HepG2 (cell line): ENCODE results near the gene CACNA2D1. TPM values are rescaled to one million over a fixed set of nuclear protein-coding genes. Genes with fewer than 3 reads are reported as not detected.

ENCODE experiments used
- ATAC-seq: fragments of 200-7000 bp; cut with Tn5 transposase; 3 replicates; pipeline ENCODE4 v1.9.1; 2020; ENCODE audit warnings: mild to moderate bottlenecking, moderate library complexity
- BruUV-seq: library from RNA; stranded (reverse); fragments of 400-500 nt; replicated peaks from 2 replicates; lab custom pipeline; 2021; lab: Mats Ljungman, UMichigan
- CTCF ChIA-PET: fragments of 300-600 bp; formaldehyde crosslinking; extraction: SDS; loops from one replicate; lab custom pipeline; 2021; ENCODE audit warnings: low total read pairs, inconsistent platforms, low intra/inter-chr PET ratio; lab: Yijun Ruan, JAX
- POLR2A ChIA-PET: fragments of 350-600 bp; sonication (Branson Sonifier 250); formaldehyde crosslinking; loops from one replicate; lab custom pipeline; 2020; ENCODE audit warnings: antibody characterized with exemption, inconsistent platforms; lab: Yijun Ruan, JAX
- DNase-seq: peaks from one replicate; pipeline ENCODE4 v3.0.0-alpha.2; 2015; ENCODE audit warnings: low spot score
- FAIRE-seq: peaks from 3 replicates; lab custom pipeline; 2011; peaks lifted over from hg19 to GRCh38; lab: Jason Lieb, UNC
- H2AFZ ChIP-seq: one replicate; pipeline ENCODE4 v1.6.1; 2011; ENCODE audit warnings: low read length, inconsistent platforms
- H3K27ac ChIP-seq: fragments of 300-600 bp; 3 replicates; pipeline ENCODE4 v1.8.0; 2011; ENCODE audit warnings: mixed run types, mild to moderate bottlenecking, mixed read lengths, low read length, inconsistent platforms; ENCODE audit not compliant: insufficient read depth; ENCODE audit errors: extremely low read length
- H3K27me3 ChIP-seq, 2 experiments: fragments of 200-600 bp in 1 of 2; 2 replicates in 1 of 2; 3 replicates in 1 of 2; pipeline versions ENCODE4 v1.6.0 to v1.8.0; 2011; ENCODE audit warnings: low read length in 2 of 2, mild to moderate bottlenecking in 2 of 2, moderate library complexity in 2 of 2, inconsistent platforms in 1 of 2; ENCODE audit not compliant: insufficient read depth in 2 of 2, control insufficient read depth in 1 of 2
- H3K36me3 ChIP-seq, 2 experiments: fragments of 200-600 bp in 1 of 2; replicated peaks in 1 of 2; 2 replicates in 1 of 2; 3 replicates in 1 of 2; pipeline versions ENCODE4 v1.5.1 to v1.8.0; 2011; ENCODE audit warnings: low read length in 2 of 2, inconsistent platforms in 1 of 2; ENCODE audit not compliant: insufficient read depth in 2 of 2, control insufficient read depth in 1 of 2
- H3K4me1 ChIP-seq: 2 replicates; pipeline ENCODE4 v1.5.1; 2012; ENCODE audit warnings: low read length, inconsistent platforms; ENCODE audit not compliant: insufficient read depth
- H3K4me2 ChIP-seq: 2 replicates; pipeline ENCODE4 v1.6.0; 2011; ENCODE audit warnings: low read depth, low read length, inconsistent platforms
- H3K4me3 ChIP-seq, 3 experiments: fragments of 200-600 bp in 1 of 3; sonication (generic), shearing (Covaris generic) in 1 of 3; replicated peaks in 1 of 3; 2 replicates each; pipeline ENCODE4 v1.5.1; 2011 to 2016; ENCODE audit warnings: low read length in 3 of 3, inconsistent platforms in 2 of 3, low read depth in 2 of 3, mild to moderate bottlenecking in 2 of 3, control low read depth in 1 of 3, mixed read lengths in 1 of 3; ENCODE audit not compliant: insufficient read depth in 1 of 3
- H3K79me2 ChIP-seq: one replicate; pipeline ENCODE4 v1.6.1; 2011; ENCODE audit warnings: low read length, inconsistent platforms; ENCODE audit not compliant: insufficient read depth
- H3K9ac ChIP-seq: 2 replicates; pipeline ENCODE4 v1.6.0; 2011; ENCODE audit warnings: mild to moderate bottlenecking, low read depth, low read length, inconsistent platforms; ENCODE audit not compliant: insufficient read depth
- H3K9me3 ChIP-seq: 2 replicates; pipeline ENCODE4 v1.5.1; 2012; ENCODE audit warnings: mild to moderate bottlenecking, low read length
- H4K20me1 ChIP-seq: 2 replicates; pipeline ENCODE4 v1.6.0; 2011; ENCODE audit warnings: inconsistent platforms, mild to moderate bottlenecking, low read length, moderate library complexity; ENCODE audit not compliant: insufficient read depth
- ARNTL ChIP-seq: sonication (generic); formaldehyde crosslinking; IDR thresholded peaks from 2 replicates; pipeline ENCODE4 v1.4.0; 2020; ENCODE audit warnings: mild to moderate bottlenecking, missing genetic modification reagents
- ATF1 ChIP-seq: IDR thresholded peaks from 2 replicates; pipeline ENCODE4 v1.6.1; 2016; ENCODE audit warnings: mild to moderate bottlenecking, control low read depth
- E2F1 ChIP-seq: sonication (generic); formaldehyde crosslinking; IDR thresholded peaks from 2 replicates; pipeline ENCODE4 v1.5.0; 2020; ENCODE audit warnings: missing genetic modification reagents
- EEA1 ChIP-seq: sonication (generic); formaldehyde crosslinking; IDR thresholded peaks from 2 replicates; pipeline ENCODE4 v1.5.1; 2020; ENCODE audit warnings: mild to moderate bottlenecking, missing genetic modification reagents, borderline replicate concordance
- FOSL2 ChIP-seq: sonication (generic); formaldehyde crosslinking; IDR thresholded peaks from 2 replicates; pipeline ENCODE4 v1.4.0; 2020; ENCODE audit warnings: missing genetic modification reagents
- LRRFIP1 ChIP-seq: sonication (generic); formaldehyde crosslinking; conservative IDR thresholded peaks from 2 replicates; pipeline ENCODE4 v1.4.0; 2020; ENCODE audit warnings: missing genetic modification reagents
- NCOA1 ChIP-seq: sonication (generic); formaldehyde crosslinking; IDR thresholded peaks from 2 replicates; pipeline ENCODE4 v1.9.0; 2021; ENCODE audit warnings: missing genetic modification reagents
- PLSCR1 ChIP-seq: sonication (generic); formaldehyde crosslinking; IDR thresholded peaks from 2 replicates; pipeline ENCODE4 v1.5.0; 2020; ENCODE audit warnings: missing genetic modification reagents, mild to moderate bottlenecking, borderline replicate concordance
- POLR2G ChIP-seq: fragments of 200-400 bp; formaldehyde crosslinking; IDR thresholded peaks from 2 replicates; pipeline ENCODE4 v1.6.1; 2018; ENCODE audit warnings: mild to moderate bottlenecking, low read depth, low read length, moderate library complexity
- REST ChIP-seq, 2 experiments: IDR thresholded peaks; 2 replicates each; pipeline ENCODE4 v1.6.1; 2011 to 2012; ENCODE audit warnings: low read length in 2 of 2, borderline replicate concordance in 1 of 2, low read depth in 1 of 2, mild to moderate bottlenecking in 1 of 2, moderate library complexity in 1 of 2
- SKI ChIP-seq: fragments of 450-650 bp; IDR thresholded peaks from one replicate; pipeline ENCODE4 v1.6.1; 2018; ENCODE audit warnings: mild to moderate bottlenecking; ENCODE audit not compliant: partially characterized antibody
- ZNF143 ChIP-seq: sonication (generic); formaldehyde crosslinking; IDR thresholded peaks from 2 replicates; pipeline ENCODE4 v1.4.0; 2020; ENCODE audit warnings: missing genetic modification reagents
- ZNF468 ChIP-seq: sonication (generic); formaldehyde crosslinking; IDR thresholded peaks from 2 replicates; pipeline ENCODE4 v1.8.0; 2022; ENCODE audit warnings: mild to moderate bottlenecking, moderate library complexity, missing genetic modification reagents
- WGBS: methylation state at CpG from one replicate; pipeline ENCODE4 v1.1.6; 2017; ENCODE audit warnings: low lambda C conversion rate; 5-methylcytosine and 5-hydroxymethylcytosine counted together
- in situ Hi-C: cut with HindIII; loops from 2 replicates; pipeline ENCODE4 v1.10.0; 2017; ENCODE audit warnings: low pct_unique_long_range_greater_than_20kb; ENCODE audit not compliant: extremely low pct_ligation_motif_present
- intact Hi-C: fragments of 100-400 bp; cut with micrococcal nuclease; formaldehyde crosslinking; loops from one replicate; pipeline ENCODE4 v1.10.0; 2022; ENCODE audit not compliant: unreplicated experiment
- polyA plus RNA-seq, 8 experiments: library from polyadenylated mRNA; depleted of rRNA in 3 of 8; stranded (reverse) in 7 of 8; unstranded in 1 of 8; fragments of >200 nt; fragmentation: Illumina TruSeq in 4 of 8; extraction: Trizol in 4 of 8; gene quantifications; 2 replicates each; pipeline versions ENCODE4 v1.2.1 to v1.2.3, GENCODE V29; 2011 to 2016; ENCODE audit warnings: low read depth in 4 of 8, missing spikeins in 1 of 8, mixed read lengths in 1 of 8; ENCODE audit not compliant: insufficient read depth in 1 of 8
- total RNA-seq, 5 experiments: library from RNA; depleted of rRNA; stranded (reverse); fragments of >200 nt; fragmentation: Illumina TruSeq; extraction: Trizol; gene quantifications; 2 replicates each; pipeline ENCODE4 v1.2.3, GENCODE V29; 2016; ENCODE audit warnings: low read depth in 1 of 5

The CACNA2D1 gene
- total and polyA plus RNA-seq, 2 of the 13 experiments (the other 11 are each of a cell fraction or from before 2014, with no cell fraction given): not detected

- ATAC-seq: no peak
- intact Hi-C loops: no loop called here
- CTCF ChIA-PET: no interaction called here
- H2AFZ ChIP-seq: no peak overlapping the region
- no peak overlapping the region for H3K27ac ChIP-seq
- DNase-seq: no peak
- H3K4me1 ChIP-seq: peaks cover 5% of the 10 kb centered on the region; the same call in 1 of the 2 replicates
- H3K27me3 ChIP-seq: peaks cover 0 to 16% of the 10 kb centered on the region in 2 experiments; a peak in 3 of 5 replicates
- H3K9me3 ChIP-seq: no peaks in the 10 kb centered on the region
- TF ChIP-seq E2F1 (CRISPR knock-in tag) (no peak), POLR2G (no peak), EEA1 (no peak), PLSCR1 (CRISPR knock-in tag) (no peak), ZNF143 (no peak), LRRFIP1 (CRISPR knock-in tag) (no peak), ATF1 (CRISPR knock-in tag) (no peak), REST (IDR thresholded peaks at IDR 0.05; ENCODE audit: borderline replicate concordance in 1 of 2, low read depth in 1 of 2, low read length in 2 of 2) (no peak), ARNTL (CRISPR knock-in tag) (no peak), ZNF468 (CRISPR knock-in tag) (no peak), FOSL2 (CRISPR knock-in tag) (no peak), SKI (no peak), NCOA1 (no peak)
- TF ChIP-seq, all 625 proteins: peak for 0
- H3K36me3 ChIP-seq: no peaks in the 10 kb centered on the region
- FAIRE-seq: no peak
- H4K20me1 ChIP-seq: no peaks in the 10 kb centered on the region
- in situ Hi-C loops: no loop called here
- BruUV-seq: no TSS peak
- H3K9ac ChIP-seq: no peak overlapping the region
- peak overlapping the region in 1 of 3 experiments; percentile 52; a peak in 2 of 6 replicates for H3K4me3 ChIP-seq
- 74% methylated on average over 39 of the region's 64 CpGs for WGBS
- no peaks in the 10 kb centered on the region for H3K79me2 ChIP-seq
- POLR2A ChIA-PET: no interaction called here
- peak overlapping the region; percentile 39; the same call in 1 of the 2 replicates for H3K4me2 ChIP-seq
Measured at GRCh38 chr7:82443036-82443546, 486 bp downstream of the CACNA2D1 start.
